GM18858 (cell line): ENCODE data around the gene MALAT1.
A peak's percentile ranks its signal among the peaks of the same experiment; 100 is the strongest.

Experiments used
- ATAC-seq: cut with Tn5 transposase; IDR thresholded peaks from one replicate; pipeline ENCODE4 v1.9.1; 2021; ENCODE audit not compliant: unreplicated experiment

Gene MALAT1

GRCh38 chr11:65537620-65538231, 38.9 kb downstream of the MALAT1 start:
- no peak for ATAC-seq

- no peak for ATAC-seq
Observed at GRCh38 chr11:65538232-65538914, 39.5 kb downstream of the MALAT1 start.

GRCh38 chr11:65538915-65539743, 40.3 kb downstream of the MALAT1 start:
- no peak for ATAC-seq

GRCh38 chr11:65539744-65540289, 41.0 kb downstream of the MALAT1 start:
- peak; percentile 5 for ATAC-seq

GRCh38 chr11:65540290-65541092, 41.6 kb downstream of the MALAT1 start:
- peak; percentile 43 for ATAC-seq

- no peak for ATAC-seq
Observed at GRCh38 chr11:65541093-65541982, 42.5 kb downstream of the MALAT1 start.

GRCh38 chr11:65542738-65543390, 44.0 kb downstream of the MALAT1 start:
- ATAC-seq = no peak

GRCh38 chr11:65545853-65546216, 47.0 kb downstream of the MALAT1 start:
- no peak for ATAC-seq

- ATAC-seq = peak; percentile 45
Observed at GRCh38 chr11:65546217-65546958, 47.5 kb downstream of the MALAT1 start.

- ATAC-seq = no peak
Observed at GRCh38 chr11:65547446-65548125, 48.7 kb downstream of the MALAT1 start.

- ATAC-seq = no peak
Observed at GRCh38 chr11:65548395-65548794, 49.5 kb downstream of the MALAT1 start.

- no peak for ATAC-seq
Observed at GRCh38 chr11:65549096-65549495, 50.3 kb downstream of the MALAT1 start.

GRCh38 chr11:65551572-65552387, 52.9 kb downstream of the MALAT1 start:
- ATAC-seq = no peak

- ATAC-seq = no peak
Observed at GRCh38 chr11:65552388-65552951, 53.6 kb downstream of the MALAT1 start.

- ATAC-seq = no peak
Observed at GRCh38 chr11:65553301-65554001, 54.6 kb downstream of the MALAT1 start.

GRCh38 chr11:65554057-65554818, 55.4 kb downstream of the MALAT1 start:
- no peak for ATAC-seq
